OCI-LY3 (cell line): ENCODE results near the gene AOAH.

Experiments used
- CTCF ChIP-seq: fragments of 200-600, 300-600 bp; sonication (generic); IDR thresholded peaks from 2 replicates; pipeline ENCODE4 v1.5.1; 2014; ENCODE audit warnings: antibody characterized with exemption, low read length, low read depth
- EZH2phosphoT487 ChIP-seq: fragments of 200-600 bp; shearing (Covaris generic); IDR thresholded peaks from 2 replicates; pipeline ENCODE4 v1.6.1; 2018; ENCODE audit warnings: antibody characterized with exemption, mixed run types, low read depth

- TF ChIP-seq CTCF (no peak), EZH2phosphoT487 (no peak)
Observed at GRCh38 chr7:36625247-36625646, 99.0 kb downstream of the AOAH start.
